ENCODE data around the gene GDPD4.

Gene GDPD4

DNA sequence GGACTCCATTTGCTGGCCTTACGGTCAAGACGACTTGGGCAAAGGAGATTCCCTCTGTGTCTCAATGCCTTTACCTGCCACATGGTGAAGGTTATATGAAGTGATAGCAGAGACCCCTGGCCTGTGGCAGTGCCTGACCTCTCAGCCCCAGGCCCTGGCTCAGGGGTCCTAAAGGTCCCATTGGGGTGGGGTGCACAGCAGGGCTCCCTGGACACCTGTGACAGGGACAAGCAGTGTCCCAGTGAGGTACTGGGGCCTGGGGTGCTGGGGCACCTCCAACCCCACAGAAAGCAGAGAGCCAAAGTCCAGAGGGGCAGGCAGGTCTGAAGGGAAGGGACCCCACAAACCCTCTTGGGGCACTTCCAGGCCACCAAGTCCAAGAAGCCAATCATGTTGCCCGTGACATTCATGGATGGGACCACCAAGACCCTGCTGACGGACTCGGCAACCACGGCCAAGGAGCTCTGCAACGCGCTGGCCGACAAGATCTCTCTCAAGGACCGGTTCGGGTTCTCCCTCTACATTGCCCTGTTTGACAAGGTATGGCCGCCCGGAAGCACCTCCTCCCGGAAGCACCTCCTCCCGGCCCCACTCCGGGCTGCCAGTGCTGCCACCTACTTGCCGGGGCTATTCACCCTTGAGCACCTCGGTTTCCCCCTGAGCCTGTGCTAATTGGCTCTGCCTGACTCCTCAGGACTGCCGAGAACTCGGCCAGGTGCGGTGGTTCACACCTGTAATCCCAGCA lies 111.0 kb downstream of the GDPD4 start:
- Histone ChIP-seq H3K9me3 (ENCODE audit: control insufficient read depth, insufficient read depth, low read length) (no peaks in the 10 kb centered on the region), H3K4me3 (ENCODE audit: low read length) (no peak overlapping the region), H3K4me1 (ENCODE audit: control insufficient read depth, insufficient read depth, low read length) (peaks cover 3% of the 10 kb centered on the region; the same call in 1 of the 2 replicates), H3K36me3 (ENCODE audit: control insufficient read depth, insufficient read depth, low read length) (no peaks in the 10 kb centered on the region), H3K27ac (ENCODE audit: low read length) (no peak overlapping the region), H3K27me3 (ENCODE audit: control insufficient read depth, insufficient read depth, low read length) (no peaks in the 10 kb centered on the region)
- WGBS (ENCODE audit: insufficient coverage, insufficient read length) = no CpG with 5 or more reads among the region's 21 CpGs
- DNase-seq (ENCODE audit: low read depth, low spot score) = no peak

DNA sequence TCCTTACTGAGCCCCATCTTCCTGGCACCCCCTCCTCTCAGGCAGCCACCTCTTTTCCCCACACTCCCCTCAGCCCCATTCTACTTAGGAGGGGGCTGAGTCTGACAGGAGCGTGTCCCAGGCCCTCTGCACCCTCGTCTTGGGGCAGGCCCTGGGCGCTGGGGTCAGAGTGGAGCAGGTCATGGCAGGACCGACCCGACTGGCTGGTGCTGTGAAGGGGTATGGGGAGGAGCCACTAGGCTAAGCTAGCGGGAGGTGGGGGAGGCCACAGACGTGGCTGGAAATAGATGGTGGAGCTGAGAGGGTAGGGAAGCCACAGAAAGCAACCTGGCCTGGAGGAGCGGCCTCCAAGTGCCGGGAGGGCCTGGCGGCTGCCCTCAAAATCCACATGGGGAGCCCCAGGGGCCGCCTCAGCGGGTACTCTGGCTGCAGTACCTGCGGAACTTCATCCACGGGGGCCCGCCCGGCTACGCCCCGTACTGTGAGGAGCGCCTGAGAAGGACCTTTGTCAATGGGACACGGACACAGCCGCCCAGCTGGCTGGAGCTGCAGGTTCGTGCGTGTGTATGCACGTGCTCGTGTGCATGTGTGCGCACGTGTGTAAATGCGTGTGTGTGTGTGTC lies 111.8 kb downstream of the GDPD4 start:
- Histone ChIP-seq H3K27me3 (ENCODE audit: control insufficient read depth, insufficient read depth, low read length) (no peaks in the 10 kb centered on the region), H3K9me3 (ENCODE audit: control insufficient read depth, insufficient read depth, low read length) (no peaks in the 10 kb centered on the region), H3K4me1 (ENCODE audit: control insufficient read depth, insufficient read depth, low read length) (peaks cover 3% of the 10 kb centered on the region; the same call in 1 of the 2 replicates), H3K27ac (ENCODE audit: low read length) (no peak overlapping the region), H3K36me3 (ENCODE audit: control insufficient read depth, insufficient read depth, low read length) (no peaks in the 10 kb centered on the region), H3K4me3 (ENCODE audit: low read length) (no peak overlapping the region)
- no CpG with 5 or more reads among the region's 28 CpGs for WGBS (ENCODE audit: insufficient coverage, insufficient read length)
- DNase-seq (ENCODE audit: low read depth, low spot score) = no peak

DNA sequence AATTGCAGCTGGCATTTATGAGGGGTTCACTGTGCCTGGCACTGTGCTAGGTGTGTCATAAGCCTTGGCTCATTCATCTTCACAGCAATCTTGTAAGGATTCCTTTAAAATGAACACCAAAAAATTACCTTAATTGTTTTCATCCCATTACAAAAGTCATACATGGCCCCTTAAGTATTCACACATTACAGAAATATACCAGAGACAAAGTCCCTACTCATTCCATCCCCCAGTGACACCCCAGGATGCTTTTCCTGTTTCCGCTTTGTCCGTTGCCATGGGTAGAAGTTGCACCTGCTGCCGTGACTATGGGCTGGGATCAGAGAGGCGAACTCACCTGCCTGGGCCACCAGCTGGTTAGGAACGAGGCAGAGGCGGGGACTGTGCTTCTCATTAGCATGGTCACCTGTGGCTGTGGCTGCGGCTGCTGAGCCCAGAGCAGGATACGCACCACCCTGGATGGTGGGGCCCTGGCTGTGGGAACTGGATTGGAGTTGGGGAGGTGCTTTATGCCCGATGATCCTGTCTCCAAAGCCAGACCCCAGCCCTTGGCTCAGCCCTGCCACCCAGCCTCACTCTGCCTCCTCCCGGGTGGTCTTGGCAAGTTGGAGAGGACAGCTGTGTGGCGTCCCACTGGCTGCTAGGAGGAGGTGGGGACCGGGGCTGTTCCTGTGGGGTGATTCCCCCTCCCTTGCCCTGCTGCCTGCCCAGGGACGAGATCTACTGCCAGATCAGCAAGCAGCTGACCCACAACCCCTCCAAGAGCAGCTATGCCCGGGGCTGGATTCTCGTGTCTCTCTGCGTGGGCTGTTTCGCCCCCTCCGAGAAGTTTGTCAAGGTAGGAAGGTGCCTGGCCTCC lies 112.6 kb downstream of the GDPD4 start:
- Histone ChIP-seq H3K4me3 (ENCODE audit: low read length) (no peak overlapping the region), H3K36me3 (ENCODE audit: control insufficient read depth, insufficient read depth, low read length) (no peaks in the 10 kb centered on the region), H3K27ac (ENCODE audit: low read length) (no peak overlapping the region), H3K27me3 (ENCODE audit: control insufficient read depth, insufficient read depth, low read length) (no peaks in the 10 kb centered on the region), H3K4me1 (ENCODE audit: control insufficient read depth, insufficient read depth, low read length) (peaks cover 3% of the 10 kb centered on the region; the same call in 1 of the 2 replicates), H3K9me3 (ENCODE audit: control insufficient read depth, insufficient read depth, low read length) (no peaks in the 10 kb centered on the region)
- WGBS (ENCODE audit: insufficient coverage, insufficient read length) = no CpG with 5 or more reads among the region's 18 CpGs
- no peak for DNase-seq (ENCODE audit: low read depth, low spot score)

- Histone ChIP-seq H3K36me3 (ENCODE audit: control insufficient read depth, insufficient read depth, low read length) (no peaks in the 10 kb centered on the region), H3K27ac (ENCODE audit: low read length) (no peak overlapping the region), H3K27me3 (ENCODE audit: control insufficient read depth, insufficient read depth, low read length) (no peaks in the 10 kb centered on the region), H3K4me1 (ENCODE audit: control insufficient read depth, insufficient read depth, low read length) (peaks cover 3% of the 10 kb centered on the region; the same call in 1 of the 2 replicates), H3K4me3 (ENCODE audit: low read length) (no peak overlapping the region), H3K9me3 (ENCODE audit: control insufficient read depth, insufficient read depth, low read length) (no peaks in the 10 kb centered on the region)
- WGBS (ENCODE audit: insufficient coverage, insufficient read length) = no CpG with 5 or more reads among the region's 7 CpGs
- no peak for DNase-seq (ENCODE audit: low read depth, low spot score)
Observed at GRCh38 chr11:77187776-77188632, 113.5 kb downstream of the GDPD4 start.

GRCh38 chr11:77187111-77187750 lies 114.3 kb downstream of the GDPD4 start:
- peaks cover 1% of the 10 kb centered on the region; the same call in 1 of the 2 replicates for H3K4me1 ChIP-seq (ENCODE audit: control insufficient read depth, insufficient read depth, low read length)
- no CpG with 5 or more reads among the region's 9 CpGs for whole genome bisulfite sequencing (ENCODE audit: insufficient coverage, insufficient read length)
- no peak overlapping the region for H3K4me3 ChIP-seq (ENCODE audit: low read length)
- no peaks in the 10 kb centered on the region for H3K27me3 ChIP-seq (ENCODE audit: control insufficient read depth, insufficient read depth, low read length)
- no peak overlapping the region for H3K27ac ChIP-seq (ENCODE audit: low read length)
- DNase-seq (ENCODE audit: low read depth, low spot score) = no peak
- H3K9me3 ChIP-seq (ENCODE audit: control insufficient read depth, insufficient read depth, low read length) = no peaks in the 10 kb centered on the region
- no peaks in the 10 kb centered on the region for H3K36me3 ChIP-seq (ENCODE audit: control insufficient read depth, insufficient read depth, low read length)

DNA sequence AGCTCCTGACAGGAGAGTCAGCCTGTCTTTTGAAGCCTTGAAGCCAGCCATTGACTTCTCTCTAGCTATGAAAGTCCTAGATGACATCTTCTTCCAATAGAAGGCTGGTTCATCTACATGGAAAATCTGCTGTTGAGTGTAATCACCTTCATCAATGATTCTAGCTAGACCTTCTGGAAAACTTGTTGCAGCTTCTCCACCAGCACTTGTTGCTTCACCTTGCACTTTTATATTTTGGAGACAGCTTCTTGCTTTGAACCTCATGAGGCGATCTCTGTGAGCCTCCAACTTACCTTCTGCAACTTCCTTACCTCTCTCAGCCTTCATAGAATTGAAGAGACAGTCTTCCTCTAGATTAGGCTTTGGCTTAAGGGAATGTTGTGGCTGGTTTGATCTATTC lies 115.2 kb downstream of the GDPD4 start:
- no peak for DNase-seq (ENCODE audit: low read depth, low spot score)
- H3K4me3 ChIP-seq (ENCODE audit: low read length) = no peak overlapping the region
- no peaks in the 10 kb centered on the region for H3K36me3 ChIP-seq (ENCODE audit: control insufficient read depth, insufficient read depth, low read length)
- H3K27me3 ChIP-seq (ENCODE audit: control insufficient read depth, insufficient read depth, low read length) = no peaks in the 10 kb centered on the region
- no peaks in the 10 kb centered on the region for H3K9me3 ChIP-seq (ENCODE audit: control insufficient read depth, insufficient read depth, low read length)
- no peak overlapping the region for H3K27ac ChIP-seq (ENCODE audit: low read length)
- no CpG with 5 or more reads among the region's 1 CpG for WGBS (ENCODE audit: insufficient coverage, insufficient read length)
- H3K4me1 ChIP-seq (ENCODE audit: control insufficient read depth, insufficient read depth, low read length) = no peaks in the 10 kb centered on the region

GRCh38 chr11:77184136-77184860 lies 117.2 kb downstream of the GDPD4 start:
- H3K27ac ChIP-seq (ENCODE audit: low read length) = no peak overlapping the region
- H3K4me3 ChIP-seq (ENCODE audit: low read length) = no peak overlapping the region
- H3K9me3 ChIP-seq (ENCODE audit: control insufficient read depth, insufficient read depth, low read length) = no peaks in the 10 kb centered on the region
- no CpG with 5 or more reads among the region's 15 CpGs for WGBS (ENCODE audit: insufficient coverage, insufficient read length)
- H3K4me1 ChIP-seq (ENCODE audit: control insufficient read depth, insufficient read depth, low read length) = no peaks in the 10 kb centered on the region
- no peaks in the 10 kb centered on the region for H3K27me3 ChIP-seq (ENCODE audit: control insufficient read depth, insufficient read depth, low read length)
- DNase-seq (ENCODE audit: low read depth, low spot score) = no peak
- H3K36me3 ChIP-seq (ENCODE audit: control insufficient read depth, insufficient read depth, low read length) = no peaks in the 10 kb centered on the region; the same call in 1 of the 2 replicates

GRCh38 chr11:77183431-77183984 lies 118.0 kb downstream of the GDPD4 start:
- Histone ChIP-seq H3K27me3 (ENCODE audit: control insufficient read depth, insufficient read depth, low read length) (no peaks in the 10 kb centered on the region), H3K36me3 (ENCODE audit: control insufficient read depth, insufficient read depth, low read length) (no peaks in the 10 kb centered on the region; the same call in 1 of the 2 replicates), H3K4me3 (ENCODE audit: low read length) (no peak overlapping the region), H3K4me1 (ENCODE audit: control insufficient read depth, insufficient read depth, low read length) (no peaks in the 10 kb centered on the region), H3K27ac (ENCODE audit: low read length) (no peak overlapping the region), H3K9me3 (ENCODE audit: control insufficient read depth, insufficient read depth, low read length) (no peaks in the 10 kb centered on the region)
- no CpG with 5 or more reads among the region's 4 CpGs for WGBS (ENCODE audit: insufficient coverage, insufficient read length)
- no peak for DNase-seq (ENCODE audit: low read depth, low spot score)
